ENCODE results near the gene UTP14C. TPM values are rescaled to one million over a fixed set of nuclear protein-coding genes. Genes with fewer than 3 reads are reported as not detected.

UTP14C gene
- total RNA-seq, 2 donors from 2014 or later = 9.6 to 9.9 TPM

DNA sequence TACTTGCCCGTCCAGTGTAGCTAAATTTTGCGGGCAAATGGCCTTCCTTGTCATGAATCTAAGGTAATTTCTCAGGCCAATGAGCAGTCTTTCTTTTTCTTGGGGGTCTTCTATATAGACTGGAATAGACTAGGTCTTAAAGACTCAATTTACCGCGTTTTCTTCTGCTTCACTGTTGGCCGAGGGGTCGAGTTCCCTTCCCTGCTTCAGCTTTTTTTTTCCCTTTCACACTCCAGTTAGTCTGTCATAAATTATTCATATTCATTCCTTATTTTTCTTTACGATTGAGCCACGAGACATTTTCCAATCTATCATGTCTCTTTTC is 12.0 kb upstream of the UTP14C start:
- intact Hi-C loops (cut with DNase I) = no loop called here
- DNase-seq = no peak
- H3K9me3 ChIP-seq = no peaks in the 10 kb centered on the region
- 0% methylated on average over 8 of the region's 8 CpGs for WGBS, 2 donors
- H3K27ac ChIP-seq = peak overlapping the region in 3 of 4 donors; percentile 48 to 76 (median 74)
- H3K4me3 ChIP-seq = peak overlapping the region; percentile 90 to 95
- no peak for ATAC-seq
- no peaks in the 10 kb centered on the region for H3K27me3 ChIP-seq
- no peak for TF ChIP-seq POLR2A (IDR thresholded peaks at IDR 0.05)
- no peak for TF ChIP-seq CTCF (IDR thresholded peaks at IDR 0.05)
- H3K4me1 ChIP-seq = peaks cover 15% of the 10 kb centered on the region
- H3K36me3 ChIP-seq (replicated peaks in 1 of 2; ENCODE audit: insufficient read depth in 1 of 2, low read depth in 2 of 2) = no peaks in the 10 kb centered on the region

DNA sequence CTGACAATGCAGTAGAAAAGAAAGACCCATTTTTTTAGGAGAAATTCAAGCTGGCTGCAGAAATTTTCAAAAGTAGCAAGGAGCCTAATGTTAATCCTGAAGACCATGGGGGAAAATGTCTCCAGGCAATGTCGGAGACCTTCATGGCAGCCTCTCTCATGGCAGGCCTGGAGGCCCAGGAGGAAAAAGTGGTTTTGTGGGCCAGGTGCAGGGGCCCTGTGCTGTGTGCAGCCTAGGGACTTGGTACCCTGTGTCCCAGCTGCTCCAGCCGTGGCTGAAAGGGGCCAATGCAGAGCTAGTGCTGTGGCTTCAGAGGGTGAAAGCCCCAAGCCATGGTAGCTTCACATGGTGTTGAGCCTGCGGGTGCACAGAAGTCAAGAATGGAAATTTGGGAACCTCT is 8.2 kb upstream of the UTP14C start:
- TF ChIP-seq CTCF (IDR thresholded peaks at IDR 0.05) = no peak
- TF ChIP-seq POLR2A (IDR thresholded peaks at IDR 0.05) = no peak
- DNase-seq (no peak), ATAC-seq (no peak)
- no peaks in the 10 kb centered on the region for H3K9me3 ChIP-seq
- peaks cover 8% of the 10 kb centered on the region for H3K4me1 ChIP-seq
- no peak overlapping the region for H3K4me3 ChIP-seq
- no peak overlapping the region for H3K27ac ChIP-seq
- WGBS, 2 donors = 100% methylated on average over 3 of the region's 3 CpGs
- H3K36me3 ChIP-seq (replicated peaks in 1 of 2; ENCODE audit: insufficient read depth in 1 of 2, low read depth in 2 of 2) = peaks cover 0 to 3% of the 10 kb centered on the region in 2 donors
- H3K27me3 ChIP-seq = no peaks in the 10 kb centered on the region
- intact Hi-C loops (cut with DNase I) = no loop called here

DNA sequence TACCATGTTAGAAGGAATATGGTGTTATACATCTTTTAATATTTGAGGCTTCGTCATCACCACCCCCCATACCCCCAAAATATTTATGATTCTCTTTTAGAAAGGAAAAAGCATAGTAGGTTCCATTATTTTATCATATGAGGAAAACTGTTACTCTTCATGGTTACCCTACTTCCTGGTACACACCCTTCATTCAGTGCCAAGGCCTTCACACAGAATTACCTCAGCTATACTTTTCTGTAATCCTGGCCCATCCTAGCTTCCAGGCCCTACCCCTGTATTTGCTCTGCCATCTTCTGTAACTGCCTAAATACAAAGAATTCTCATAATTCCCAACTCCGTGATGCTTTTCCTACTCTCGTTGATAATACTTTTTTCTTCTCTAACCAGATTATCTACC is 4.3 kb upstream of the UTP14C start:
- Histone ChIP-seq H3K36me3 (replicated peaks in 1 of 2; ENCODE audit: insufficient read depth in 1 of 2, low read depth in 2 of 2) (peaks cover 0 to 3% of the 10 kb centered on the region in 2 donors), H3K4me1 (peaks cover 5% of the 10 kb centered on the region), H3K27me3 (no peaks in the 10 kb centered on the region), H3K4me3 (no peak overlapping the region), H3K9me3 (no peaks in the 10 kb centered on the region), H3K27ac (no peak overlapping the region)
- intact Hi-C loops (cut with DNase I) = no loop called here
- no peak for ATAC-seq
- 92 to 95% methylated on average over 3 of the region's 3 CpGs for WGBS, 2 donors
- TF ChIP-seq CTCF (IDR thresholded peaks at IDR 0.05) = no peak
- no peak for TF ChIP-seq POLR2A (IDR thresholded peaks at IDR 0.05)
- no peak for DNase-seq

DNA sequence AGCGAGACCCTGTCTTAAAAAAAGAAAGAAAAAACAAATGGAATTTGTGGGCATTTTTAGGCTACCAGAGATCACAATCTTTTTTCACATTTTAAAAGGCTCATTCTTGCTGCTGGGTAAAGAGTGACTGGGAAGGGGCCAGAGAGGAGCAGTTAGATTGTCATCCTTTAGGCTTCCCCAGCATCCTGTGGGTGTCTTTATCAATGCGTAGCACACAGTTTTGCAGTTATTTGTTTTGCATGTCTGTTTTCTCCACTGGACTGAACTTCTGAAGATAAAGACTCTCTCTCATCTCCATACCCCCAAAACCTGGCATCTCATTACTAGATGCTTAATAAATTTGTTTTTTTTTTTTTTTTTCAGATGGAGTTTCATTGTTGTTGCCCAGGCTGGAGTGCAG is 2.1 kb upstream of the UTP14C start:
- TF ChIP-seq POLR2A (IDR thresholded peaks at IDR 0.05) (no peak), CTCF (IDR thresholded peaks at IDR 0.05) (no peak)
- DNase-seq (no peak), ATAC-seq (no peak)
- Histone ChIP-seq H3K27me3 (no peaks in the 10 kb centered on the region), H3K4me1 (peaks cover 25% of the 10 kb centered on the region), H3K9me3 (no peaks in the 10 kb centered on the region), H3K27ac (no peak overlapping the region), H3K36me3 (replicated peaks in 1 of 2; ENCODE audit: insufficient read depth in 1 of 2, low read depth in 2 of 2) (peaks cover 0 to 3% of the 10 kb centered on the region in 2 donors), H3K4me3 (no peak overlapping the region)
- WGBS, 2 donors = 96 to 98% methylated on average over 2 of the region's 2 CpGs
- intact Hi-C loops (cut with DNase I) = no loop called here

DNA sequence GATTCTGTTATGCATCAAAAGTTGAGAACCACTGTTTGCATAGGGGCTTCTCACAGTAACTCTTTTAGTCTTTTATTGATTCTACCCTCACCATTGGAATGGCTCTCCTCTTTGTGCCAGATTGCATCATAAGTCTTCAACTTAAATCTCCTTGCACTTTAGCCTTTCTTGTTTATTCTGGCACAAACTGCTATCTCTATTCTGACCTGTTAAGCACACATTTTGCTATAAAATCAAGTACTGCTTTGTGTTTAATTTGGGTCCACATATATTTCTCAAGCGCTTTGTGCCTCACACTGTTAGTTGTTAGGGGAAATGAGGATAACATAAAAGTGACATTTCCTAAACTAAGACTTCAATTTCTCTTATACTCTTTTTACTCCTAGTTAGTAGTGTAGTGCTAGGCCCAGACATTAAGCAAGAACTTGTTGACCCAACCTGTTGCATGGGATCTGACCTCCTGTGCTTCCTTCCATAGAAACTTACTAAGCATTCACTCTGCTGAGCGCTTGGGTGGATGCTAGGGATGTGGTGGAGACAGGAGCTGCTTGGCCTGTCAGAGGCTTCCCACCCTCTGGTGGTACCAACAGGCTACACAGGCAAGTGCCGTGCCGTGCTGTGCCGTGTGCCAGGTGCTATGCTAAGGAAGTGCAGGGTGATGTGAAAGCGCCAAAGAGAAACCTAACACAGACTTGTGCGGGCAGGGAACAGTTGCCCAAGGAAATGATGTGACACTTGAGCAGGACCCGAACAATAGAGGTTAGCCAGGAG is 1.2 kb downstream of the UTP14C start:
- ATAC-seq (peak; percentile 64), DNase-seq (peak in 1 of 4 donors; percentile 10)
- Histone ChIP-seq H3K36me3 (replicated peaks in 1 of 2; ENCODE audit: insufficient read depth in 1 of 2, low read depth in 2 of 2) (peaks cover 0 to 3% of the 10 kb centered on the region in 2 donors), H3K4me3 (no peak overlapping the region), H3K9me3 (no peaks in the 10 kb centered on the region), H3K4me1 (peaks cover 32% of the 10 kb centered on the region), H3K27me3 (no peaks in the 10 kb centered on the region), H3K27ac (peak overlapping the region in 2 of 4 donors; percentile 26 to 47)
- intact Hi-C loops (cut with DNase I) = no loop called here
- 82 to 87% methylated on average over 8 of the region's 8 CpGs for WGBS, 2 donors
- TF ChIP-seq CTCF (IDR thresholded peaks at IDR 0.05) (no peak), POLR2A (IDR thresholded peaks at IDR 0.05) (no peak)

All from body of pancreas (tissue), 4 donors.